ENCODE data around the gene ACSS1. TPM values are rescaled to one million over a fixed set of nuclear protein-coding genes. Genes with fewer than 3 reads are reported as not detected.
A peak's percentile ranks its signal among the peaks of the same experiment; 100 is the strongest.

Gene ACSS1
- total and polyA plus RNA-seq, 8 donors: 26.6 to 44.3 (median 42.3) TPM

- H3K9me3 ChIP-seq: no peaks in the 10 kb centered on the region
- no peak overlapping the region for H3K27ac ChIP-seq
- no peak for ATAC-seq
- peaks cover 0 to 20% of the 10 kb centered on the region in 2 donors for H3K4me1 ChIP-seq
- peaks cover 83 to 93% of the 10 kb centered on the region in 2 donors for H3K27me3 ChIP-seq
- no peaks in the 10 kb centered on the region for H3K36me3 ChIP-seq
- no peak overlapping the region for H3K4me3 ChIP-seq
- intact Hi-C loops (cut with DNase I): loop anchor here in 1 of 2 donors (10.0 kb wide), 1 partner anchor 96 kb away; no protein-coding TSS in a partner anchor
- no peak for DNase-seq
- TF ChIP-seq CTCF (IDR thresholded peaks at IDR 0.05): no peak
These were observed 21.2 kb upstream of the ACSS1 start for GRCh38 chr20:25079171-25079570.

GRCh38 chr20:25078662-25079061 lies 20.7 kb upstream of the ACSS1 start:
- intact Hi-C loops (cut with DNase I): loop anchor here in 1 of 2 donors (10.0 kb wide), 1 partner anchor 96 kb away; no protein-coding TSS in a partner anchor
- no peak overlapping the region for H3K27ac ChIP-seq
- no peak overlapping the region for H3K4me3 ChIP-seq
- H3K27me3 ChIP-seq: peaks cover 78 to 89% of the 10 kb centered on the region in 2 donors
- no peaks in the 10 kb centered on the region for H3K36me3 ChIP-seq
- ATAC-seq (no peak), DNase-seq (no peak)
- TF ChIP-seq CTCF (IDR thresholded peaks at IDR 0.05): no peak
- no peaks in the 10 kb centered on the region for H3K9me3 ChIP-seq
- H3K4me1 ChIP-seq: peaks cover 0 to 20% of the 10 kb centered on the region in 2 donors

GRCh38 chr20:25077610-25078169 lies 19.8 kb upstream of the ACSS1 start:
- H3K9me3 ChIP-seq: no peaks in the 10 kb centered on the region
- H3K4me3 ChIP-seq: peak overlapping the region in 1 of 2 donors; percentile 3
- ATAC-seq: peak; percentile 42
- H3K27me3 ChIP-seq: peaks cover 75 to 89% of the 10 kb centered on the region in 2 donors
- H3K4me1 ChIP-seq: peaks cover 0 to 20% of the 10 kb centered on the region in 2 donors
- TF ChIP-seq CTCF (IDR thresholded peaks at IDR 0.05): no peak
- DNase-seq: peak in 1 of 4 donors; percentile 88
- intact Hi-C loops (cut with DNase I): loop anchor here in 1 of 2 donors (10.0 kb wide), 1 partner anchor 97 kb away; no protein-coding TSS in a partner anchor
- H3K36me3 ChIP-seq: no peaks in the 10 kb centered on the region
- H3K27ac ChIP-seq: no peak overlapping the region

GRCh38 chr20:25076731-25077609 lies 19.0 kb upstream of the ACSS1 start:
- ATAC-seq (peak; percentile 53), DNase-seq (no peak)
- Histone ChIP-seq H3K4me1 (peaks cover 0 to 20% of the 10 kb centered on the region in 2 donors), H3K9me3 (no peaks in the 10 kb centered on the region), H3K4me3 (peak overlapping the region in 1 of 2 donors; percentile 3), H3K27ac (no peak overlapping the region), H3K27me3 (peaks cover 74 to 89% of the 10 kb centered on the region in 2 donors), H3K36me3 (no peaks in the 10 kb centered on the region)
- TF ChIP-seq CTCF (IDR thresholded peaks at IDR 0.05): peak in 1 of 2 donors; percentile 14
- intact Hi-C loops (cut with DNase I): loop anchor here in 1 of 2 donors (10.0 kb wide), 1 partner anchor 98 kb away; no protein-coding TSS in a partner anchor

GRCh38 chr20:25076201-25076600 lies 18.3 kb upstream of the ACSS1 start:
- H3K27me3 ChIP-seq: peaks cover 69 to 89% of the 10 kb centered on the region in 2 donors
- DNase-seq: no peak
- intact Hi-C loops (cut with DNase I): loop anchor here in 1 of 2 donors (10.0 kb wide), 1 partner anchor 99 kb away; no protein-coding TSS in a partner anchor
- H3K4me3 ChIP-seq: no peak overlapping the region
- no peak for TF ChIP-seq CTCF (IDR thresholded peaks at IDR 0.05)
- no peak for ATAC-seq
- peaks cover 0 to 12% of the 10 kb centered on the region in 2 donors for H3K4me1 ChIP-seq
- no peaks in the 10 kb centered on the region for H3K9me3 ChIP-seq
- no peak overlapping the region for H3K27ac ChIP-seq
- no peaks in the 10 kb centered on the region for H3K36me3 ChIP-seq
